HL-60 (cell line): ENCODE results near the gene ANKRD33B.

Experiments used
- CTCF ChIP-seq: IDR thresholded peaks from one replicate; pipeline ENCODE4 v1.5.1; 2011; ENCODE audit warnings: low read length, control low read depth, inconsistent platforms; ENCODE audit not compliant: insufficient read depth
- POLR2AphosphoS5 ChIP-seq: IDR thresholded peaks from 2 replicates; pipeline ENCODE4 v1.6.1; 2012; ENCODE audit warnings: low read depth

GRCh38 chr5:10630126-10630525 lies 66.3 kb downstream of the ANKRD33B start:
- TF ChIP-seq CTCF (no peak), POLR2AphosphoS5 (no peak)
